HEK293 (cell line): ENCODE data around the gene SQSTM1.

Source experiments
- BCL11B ChIP-seq: fragments of 450-650 bp; formaldehyde crosslinking; IDR thresholded peaks from 2 replicates; pipeline ENCODE4 v1.5.1; 2016; ENCODE audit warnings: low read depth, missing biosample characterization, missing genetic modification characterization
- EGR2 ChIP-seq: fragments of 450-650 bp; formaldehyde crosslinking; IDR thresholded peaks from 2 replicates; pipeline ENCODE4 v1.5.1; 2016; ENCODE audit warnings: low read depth, missing biosample characterization, missing genetic modification characterization
- GLI2 ChIP-seq: fragments of 450-650 bp; formaldehyde crosslinking; IDR thresholded peaks from 2 replicates; pipeline ENCODE4; 2017; ENCODE audit warnings: missing biosample characterization, missing genetic modification characterization, low read depth, borderline replicate concordance
- HOXD13 ChIP-seq: sonication (generic); formaldehyde crosslinking; IDR thresholded peaks from 2 replicates; pipeline ENCODE4 v1.8.0; 2022; ENCODE audit warnings: missing genetic modification reagents, borderline replicate concordance
- INSM2 ChIP-seq: fragments of 450-650 bp; formaldehyde crosslinking; IDR thresholded peaks from 2 replicates; pipeline ENCODE4 v1.5.1; 2016; ENCODE audit warnings: missing biosample characterization, missing genetic modification characterization
- KLF16 ChIP-seq: fragments of 450-650 bp; formaldehyde crosslinking; IDR thresholded peaks from 2 replicates; pipeline ENCODE4 v1.5.1; 2017; ENCODE audit warnings: missing biosample characterization, missing genetic modification characterization
- ZBTB10 ChIP-seq: fragments of 450-650 bp; formaldehyde crosslinking; IDR thresholded peaks from 2 replicates; pipeline ENCODE4 v1.5.1; 2016; ENCODE audit warnings: missing biosample characterization, missing genetic modification characterization
- ZBTB26 ChIP-seq: fragments of 450-650 bp; formaldehyde crosslinking; optimal IDR thresholded peaks from 2 replicates; pipeline ENCODE3; 2016; ENCODE audit warnings: missing biosample characterization, mild to moderate bottlenecking, missing genetic modification characterization
- ZBTB49 ChIP-seq: fragments of 450-650 bp; formaldehyde crosslinking; IDR thresholded peaks from 2 replicates; pipeline ENCODE4 v1.5.1; 2016; ENCODE audit warnings: missing biosample characterization, missing genetic modification characterization, low read depth
- ZFP69B ChIP-seq: fragments of 450-650 bp; formaldehyde crosslinking; IDR thresholded peaks from 2 replicates; pipeline ENCODE4 v1.5.1; 2016; ENCODE audit warnings: missing biosample characterization, missing genetic modification characterization
- ZIC2 ChIP-seq: fragments of 450-650 bp; formaldehyde crosslinking; IDR thresholded peaks from 2 replicates; pipeline ENCODE4 v1.5.1; 2016; ENCODE audit warnings: missing biosample characterization, missing genetic modification characterization
- ZNF114 ChIP-seq: fragments of 450-650 bp; formaldehyde crosslinking; IDR thresholded peaks from 2 replicates; pipeline ENCODE4 v1.5.0; 2017; ENCODE audit warnings: missing biosample characterization, missing genetic modification characterization
- ZNF133 ChIP-seq: fragments of 450-650 bp; formaldehyde crosslinking; IDR thresholded peaks from 2 replicates; pipeline ENCODE4 v1.5.1; 2016; ENCODE audit warnings: missing biosample characterization, missing genetic modification characterization
- ZNF280D ChIP-seq: fragments of 450-650 bp; formaldehyde crosslinking; IDR thresholded peaks from 2 replicates; pipeline ENCODE4 v1.5.1; 2016; ENCODE audit warnings: missing biosample characterization, missing genetic modification characterization
- ZNF335 ChIP-seq: fragments of 450-650 bp; formaldehyde crosslinking; conservative IDR thresholded peaks from 2 replicates; pipeline ENCODE4 v1.5.1; 2016; ENCODE audit warnings: missing biosample characterization, missing genetic modification characterization
- ZNF362 ChIP-seq: fragments of 450-650 bp; formaldehyde crosslinking; IDR thresholded peaks from 2 replicates; pipeline ENCODE4 v1.5.1; 2016; ENCODE audit warnings: missing biosample characterization, missing genetic modification characterization
- ZNF423 ChIP-seq: fragments of 450-650 bp; formaldehyde crosslinking; IDR thresholded peaks from 2 replicates; pipeline ENCODE4 v1.5.1; 2016; ENCODE audit warnings: missing biosample characterization, missing genetic modification characterization
- ZNF48 ChIP-seq: fragments of 450-650 bp; formaldehyde crosslinking; IDR thresholded peaks from 2 replicates; pipeline ENCODE4 v1.5.1; 2016; ENCODE audit warnings: missing biosample characterization, missing genetic modification characterization
- ZNF561 ChIP-seq: fragments of 450-650 bp; IDR thresholded peaks from 2 replicates; pipeline ENCODE4 v1.5.1; 2018; ENCODE audit warnings: missing biosample characterization, missing genetic modification characterization, borderline replicate concordance
- ZNF624 ChIP-seq: fragments of 450-650 bp; formaldehyde crosslinking; IDR thresholded peaks from 2 replicates; pipeline ENCODE4 v1.5.1; 2017; ENCODE audit warnings: missing biosample characterization, missing genetic modification characterization
- ZNF629 ChIP-seq: fragments of 450-650 bp; formaldehyde crosslinking; IDR thresholded peaks from 2 replicates; pipeline ENCODE4 v1.5.1; 2017; ENCODE audit warnings: missing biosample characterization, missing genetic modification characterization
- ZNF639 ChIP-seq: fragments of 450-650 bp; formaldehyde crosslinking; IDR thresholded peaks from 2 replicates; pipeline ENCODE4 v1.5.1; 2016; ENCODE audit warnings: missing biosample characterization, missing genetic modification characterization
- ZNF791 ChIP-seq: fragments of 450-650 bp; formaldehyde crosslinking; IDR thresholded peaks from 2 replicates; pipeline ENCODE4 v1.5.1; 2016; ENCODE audit warnings: missing biosample characterization, missing genetic modification characterization
- ZNF843 ChIP-seq: fragments of 450-650 bp; formaldehyde crosslinking; IDR thresholded peaks from 2 replicates; pipeline ENCODE4 v1.5.1; 2016; ENCODE audit warnings: missing biosample characterization, missing genetic modification characterization
- ZSCAN30 ChIP-seq: fragments of 450-650 bp; IDR thresholded peaks from 2 replicates; pipeline ENCODE4 v1.5.1; 2018; ENCODE audit warnings: missing biosample characterization, mild to moderate bottlenecking, missing genetic modification characterization, moderate library complexity

Gene SQSTM1

GRCh38 chr5:179820483-179821297 lies at the start of gene SQSTM1 (continued):
- peak; percentile 70 for TF ChIP-seq ZBTB26 (tag by site-specific recombination)
- TF ChIP-seq KLF16 (tag by site-specific recombination) = peak; percentile 79
- no peak for TF ChIP-seq ZNF114 (tag by site-specific recombination)
- peak; percentile 34; the same call in 1 of the 2 replicates for TF ChIP-seq ZNF561 (tag by site-specific recombination)
- 0 out of 2 replicates have a peak, but pooled peaks have one; percentile 10 for TF ChIP-seq ZNF423 (tag by site-specific recombination)
- peak; percentile 34; the same call in 1 of the 2 replicates for TF ChIP-seq ZSCAN30 (tag by site-specific recombination)
- TF ChIP-seq HOXD13 (CRISPR knock-in tag) = no peak
- no peak for TF ChIP-seq ZNF624 (tag by site-specific recombination)
- peak; percentile 78 for TF ChIP-seq ZNF629 (tag by site-specific recombination)
- no peak for TF ChIP-seq ZBTB49 (tag by site-specific recombination)
- peak; percentile 93 for TF ChIP-seq ZBTB10
- TF ChIP-seq BCL11B (tag by site-specific recombination) = peak; percentile 84
- TF ChIP-seq ZNF843 (tag by site-specific recombination) = peak; percentile 33; the same call in 1 of the 2 replicates
- no peak for TF ChIP-seq ZNF280D (tag by site-specific recombination)
- TF ChIP-seq ZNF48 = no peak
- TF ChIP-seq ZNF335 = peak; percentile 57
- TF ChIP-seq INSM2 (tag by site-specific recombination) = peak; percentile 42; the same call in 1 of the 2 replicates
- TF ChIP-seq EGR2 (tag by site-specific recombination) = peak; percentile 51; the same call in 1 of the 2 replicates
- peak; percentile 70 for TF ChIP-seq ZIC2 (tag by site-specific recombination)
- TF ChIP-seq ZNF639 (tag by site-specific recombination) = peak; percentile 77; the same call in 1 of the 2 replicates
- TF ChIP-seq GLI2 (tag by site-specific recombination) = no peak
- no peak for TF ChIP-seq ZNF133 (tag by site-specific recombination)
- TF ChIP-seq ZFP69B (tag by site-specific recombination) = 0 out of 2 replicates have a peak, but pooled peaks have one; percentile 10
- no peak for TF ChIP-seq ZNF362
- no peak for TF ChIP-seq ZNF791 (tag by site-specific recombination)
